GM23248 (cell line): ENCODE measurements around the gene QSOX1.

ENCODE experiments used
- EZH2 ChIP-seq: fragments of 200-600 bp; sonication (generic); IDR thresholded peaks from 2 replicates; pipeline ENCODE4 v1.6.1; 2018; ENCODE audit warnings: antibody characterized with exemption, mild to moderate bottlenecking; ENCODE audit not compliant: insufficient read depth, poor library complexity, severe bottlenecking
- EZH2phosphoT487 ChIP-seq: fragments of 200-600 bp; sonication (generic); IDR thresholded peaks from 2 replicates; pipeline ENCODE4 v1.6.1; 2018; ENCODE audit warnings: antibody characterized with exemption, moderate library complexity, mild to moderate bottlenecking, low read depth; ENCODE audit not compliant: insufficient read depth

DNA sequence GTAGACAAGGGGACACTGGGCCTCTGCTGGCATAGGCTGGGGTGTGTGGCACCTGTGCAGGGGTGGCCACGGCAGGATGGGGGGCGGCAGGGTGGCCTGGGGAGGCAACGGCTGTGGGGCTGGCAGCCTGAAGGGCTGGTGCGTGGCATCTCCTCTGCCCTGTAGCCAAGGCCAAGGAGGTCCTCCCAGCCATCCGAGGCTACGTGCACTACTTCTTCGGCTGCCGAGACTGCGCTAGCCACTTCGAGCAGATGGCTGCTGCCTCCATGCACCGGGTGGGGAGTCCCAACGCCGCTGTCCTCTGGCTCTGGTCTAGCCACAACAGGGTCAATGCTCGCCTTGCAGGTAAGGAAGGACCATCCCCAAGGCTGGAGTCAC is 39.4 kb downstream of the QSOX1 start:
- TF ChIP-seq EZH2phosphoT487 (no peak), EZH2 (no peak)
